ENCODE measurements around the gene ABHD3. TPM values are rescaled to one million over a fixed set of nuclear protein-coding genes. Genes with fewer than 3 reads are reported as not detected.
A peak's percentile ranks its signal among the peaks of the same experiment; 100 is the strongest.
"Not testable (repeated sequence)": the region's sequence is repeated elsewhere in the genome, so short reads cannot be mapped to it uniquely, and the experiment has no call there.

Gene ABHD3
- polyA plus RNA-seq, 4 donors, result 27.4 to 104 (median 40.8) TPM

- DNase-seq, result peak in 1 of 2 donors; percentile 37
Observed at GRCh38 chr18:21701621-21702020, 3.0 kb downstream of the ABHD3 start.

GRCh38 chr18:21700528-21701075 lies 4.0 kb downstream of the ABHD3 start:
- H3K36me3 ChIP-seq (ENCODE audit: control insufficient read depth in 3 of 3, insufficient read depth in 2 of 3, low read depth in 1 of 3, low read length in 3 of 3), result peaks cover 4 to 18% (median 6%) of the 10 kb centered on the region in 3 donors
- DNase-seq (no peak), FAIRE-seq (no peak)
- H3K9me3 ChIP-seq (ENCODE audit: control insufficient read depth in 2 of 2, insufficient read depth in 1 of 2, low read depth in 1 of 2, low read length in 1 of 2), result no peaks in the 10 kb centered on the region
- WGBS, 3 donors, result 88 to 90% (median 89%) methylated on average over 6 of the region's 6 CpGs
- H3K27me3 ChIP-seq (ENCODE audit: control insufficient read depth in 3 of 3, insufficient read depth in 3 of 3, low read length in 3 of 3), result no peaks in the 10 kb centered on the region
- H3K4me1 ChIP-seq (ENCODE audit: control insufficient read depth in 3 of 3, insufficient read depth in 2 of 3, low read depth in 1 of 3, low read length in 2 of 3), result peaks cover 3 to 7% (median 3%) of the 10 kb centered on the region in 3 donors
- H3K27ac ChIP-seq (ENCODE audit: low read depth in 1 of 3, low read length in 2 of 3), result no peak overlapping the region
- no peak overlapping the region for H3K4me3 ChIP-seq (ENCODE audit: low read depth in 1 of 3, low read length in 3 of 3)

More at GRCh38 chr18:21701621-21702020, 3.0 kb downstream of the ABHD3 start:
- no peak for FAIRE-seq
- Histone ChIP-seq H3K36me3 (ENCODE audit: control insufficient read depth in 3 of 3, insufficient read depth in 2 of 3, low read depth in 1 of 3, low read length in 3 of 3) (peaks cover 4 to 15% (median 6%) of the 10 kb centered on the region in 3 donors), H3K9me3 (ENCODE audit: control insufficient read depth in 2 of 2, insufficient read depth in 1 of 2, low read depth in 1 of 2, low read length in 1 of 2) (no peaks in the 10 kb centered on the region), H3K4me1 (ENCODE audit: control insufficient read depth in 3 of 3, insufficient read depth in 2 of 3, low read depth in 1 of 3, low read length in 2 of 3) (peaks cover 3 to 7% (median 3%) of the 10 kb centered on the region in 3 donors), H3K27me3 (ENCODE audit: control insufficient read depth in 3 of 3, insufficient read depth in 3 of 3, low read length in 3 of 3) (no peaks in the 10 kb centered on the region), H3K4me3 (ENCODE audit: low read depth in 1 of 3, low read length in 3 of 3) (no peak overlapping the region), H3K27ac (ENCODE audit: low read depth in 1 of 3, low read length in 2 of 3) (peak overlapping the region in 1 of 3 donors; percentile 54)
- 49 to 75% (median 68%) methylated on average over 2 of the region's 2 CpGs for WGBS, 3 donors

DNA sequence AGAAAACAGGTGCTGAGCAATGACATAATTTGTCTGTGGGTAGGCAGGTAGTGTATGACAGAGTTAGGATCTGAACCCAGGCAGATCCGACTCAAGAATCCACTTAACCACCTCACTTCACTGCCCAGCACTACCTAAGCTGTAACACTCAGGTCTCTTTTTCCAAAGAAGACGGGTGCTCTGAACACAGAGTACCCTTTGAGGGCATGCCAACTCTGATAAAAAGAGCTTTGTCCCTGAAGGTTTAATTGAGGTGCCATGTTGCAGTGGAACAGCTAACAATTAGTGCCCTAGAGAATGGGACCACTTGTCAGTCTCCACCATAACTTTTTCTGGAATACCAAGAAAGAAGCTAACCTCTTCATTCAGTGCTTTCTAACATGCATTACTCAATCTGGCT lies 11.3 kb downstream of the ABHD3 start:
- H3K27ac ChIP-seq (ENCODE audit: low read depth in 1 of 3, low read length in 2 of 3), result no peak overlapping the region
- no peaks in the 10 kb centered on the region for H3K4me1 ChIP-seq (ENCODE audit: control insufficient read depth in 3 of 3, insufficient read depth in 2 of 3, low read depth in 1 of 3, low read length in 2 of 3)
- no peak for FAIRE-seq
- no peaks in the 10 kb centered on the region for H3K27me3 ChIP-seq (ENCODE audit: control insufficient read depth in 3 of 3, insufficient read depth in 3 of 3, low read length in 3 of 3)
- H3K9me3 ChIP-seq (ENCODE audit: control insufficient read depth in 2 of 2, insufficient read depth in 1 of 2, low read depth in 1 of 2, low read length in 1 of 2), result peaks cover 0 to 5% of the 10 kb centered on the region in 2 donors
- no peak overlapping the region for H3K4me3 ChIP-seq (ENCODE audit: low read depth in 1 of 3, low read length in 3 of 3)
- 67 to 80% (median 79%) methylated on average over 2 of the region's 2 CpGs for WGBS, 3 donors
- DNase-seq, result no peak
- H3K36me3 ChIP-seq (ENCODE audit: control insufficient read depth in 3 of 3, insufficient read depth in 2 of 3, low read depth in 1 of 3, low read length in 3 of 3), result peaks cover 0 to 14% (median 4%) of the 10 kb centered on the region in 3 donors

DNA sequence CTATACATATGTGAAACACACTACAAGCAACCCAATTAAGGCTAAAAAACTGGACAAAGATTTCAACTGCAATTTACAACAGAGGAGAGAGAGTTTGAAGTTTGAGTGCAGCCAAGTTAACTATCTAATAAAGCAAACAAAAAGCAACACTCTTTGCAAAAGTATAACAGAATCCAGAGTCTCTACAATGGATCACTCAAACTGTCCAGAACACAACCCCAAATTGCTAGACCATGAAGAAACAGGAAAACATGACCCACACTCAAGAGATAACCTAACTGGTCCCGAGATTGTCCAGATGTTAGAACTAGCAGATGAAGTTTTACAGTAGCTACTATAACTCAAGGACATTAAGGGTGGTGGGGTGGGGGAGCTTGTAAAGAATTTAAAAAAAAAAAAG lies 14.8 kb downstream of the ABHD3 start:
- no peak overlapping the region for H3K27ac ChIP-seq (ENCODE audit: low read depth in 1 of 3, low read length in 2 of 3)
- H3K9me3 ChIP-seq (ENCODE audit: control insufficient read depth in 2 of 2, insufficient read depth in 1 of 2, low read depth in 1 of 2, low read length in 1 of 2), result peaks cover 0 to 5% of the 10 kb centered on the region in 2 donors
- WGBS, 3 donors, result 91 to 100% (median 96%) methylated on average over 1 of the region's 1 CpG
- peaks cover 0 to 12% (median 3%) of the 10 kb centered on the region in 3 donors for H3K4me1 ChIP-seq (ENCODE audit: control insufficient read depth in 3 of 3, insufficient read depth in 2 of 3, low read depth in 1 of 3, low read length in 2 of 3)
- H3K36me3 ChIP-seq (ENCODE audit: control insufficient read depth in 3 of 3, insufficient read depth in 2 of 3, low read depth in 1 of 3, low read length in 3 of 3), result peaks cover 0 to 8% (median 4%) of the 10 kb centered on the region in 3 donors
- no peak for DNase-seq
- H3K4me3 ChIP-seq (ENCODE audit: low read depth in 1 of 3, low read length in 3 of 3), result no peak overlapping the region
- no peaks in the 10 kb centered on the region for H3K27me3 ChIP-seq (ENCODE audit: control insufficient read depth in 3 of 3, insufficient read depth in 3 of 3, low read length in 3 of 3)
- FAIRE-seq, result no peak

DNA sequence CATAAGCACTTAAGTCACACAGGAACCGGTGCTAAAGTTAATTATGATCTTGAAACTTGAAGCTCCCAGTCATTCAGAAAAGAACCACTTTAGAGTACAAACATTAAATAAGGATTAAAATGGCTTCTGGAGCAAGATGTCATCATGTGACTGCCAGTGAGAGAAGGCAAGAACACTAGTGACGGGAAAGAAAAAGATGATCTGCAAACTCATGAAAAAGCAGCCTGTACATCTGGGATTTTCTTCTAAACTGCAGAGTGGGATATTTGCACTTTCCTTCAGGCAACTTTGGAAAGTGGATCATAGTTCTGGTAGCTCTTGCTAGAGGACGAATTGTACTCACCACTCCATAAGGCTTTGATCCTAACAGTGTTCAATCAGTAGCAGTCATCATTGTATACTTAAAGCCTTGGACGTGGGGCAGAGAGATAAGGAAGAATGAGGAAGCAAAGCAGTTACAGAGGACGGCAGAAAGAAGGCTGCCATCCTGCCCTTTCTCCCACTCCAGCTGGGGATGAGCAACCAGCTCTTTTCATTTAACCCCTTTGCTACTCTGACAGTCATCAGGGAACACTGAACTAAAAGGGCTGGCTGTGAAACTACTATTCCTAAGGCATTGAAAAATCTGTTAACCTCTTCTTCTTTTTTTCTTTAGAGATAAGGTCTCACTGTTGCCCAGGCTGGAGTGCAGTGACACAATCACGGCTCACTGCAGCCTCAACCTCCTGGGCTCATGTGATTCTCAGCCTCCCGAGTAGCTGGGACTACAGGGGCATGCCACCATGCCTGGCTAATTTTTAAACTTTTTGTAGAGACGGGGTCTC lies 18.1 kb downstream of the ABHD3 start:
- no peaks in the 10 kb centered on the region for H3K27me3 ChIP-seq (ENCODE audit: control insufficient read depth in 3 of 3, insufficient read depth in 3 of 3, low read length in 3 of 3)
- DNase-seq (peak; percentile 75 to 90), FAIRE-seq (no peak)
- no peak overlapping the region for H3K4me3 ChIP-seq (ENCODE audit: low read depth in 1 of 3, low read length in 3 of 3)
- H3K27ac ChIP-seq (ENCODE audit: low read depth in 1 of 3, low read length in 2 of 3), result peak overlapping the region; percentile 32 to 85 (median 75)
- H3K9me3 ChIP-seq (ENCODE audit: control insufficient read depth in 2 of 2, insufficient read depth in 1 of 2, low read depth in 1 of 2, low read length in 1 of 2), result peaks cover 0 to 5% of the 10 kb centered on the region in 2 donors
- 43 to 49% (median 47%) methylated on average over 8 of the region's 8 CpGs for WGBS, 3 donors
- H3K36me3 ChIP-seq (ENCODE audit: control insufficient read depth in 3 of 3, insufficient read depth in 2 of 3, low read depth in 1 of 3, low read length in 3 of 3), result peaks cover 0 to 8% (median 3%) of the 10 kb centered on the region in 3 donors
- H3K4me1 ChIP-seq (ENCODE audit: control insufficient read depth in 3 of 3, insufficient read depth in 2 of 3, low read depth in 1 of 3, low read length in 2 of 3), result peaks cover 2 to 23% (median 3%) of the 10 kb centered on the region in 3 donors

- WGBS, 3 donors, result 80 to 86% (median 82%) methylated on average over 12 of the region's 12 CpGs
- not testable (repeated sequence) for DNase-seq; FAIRE-seq; H3K9me3 ChIP-seq (ENCODE audit: control insufficient read depth in 2 of 2, insufficient read depth in 1 of 2, low read depth in 1 of 2, low read length in 1 of 2); H3K4me3 ChIP-seq (ENCODE audit: low read depth in 1 of 3, low read length in 3 of 3); H3K27me3 ChIP-seq (ENCODE audit: control insufficient read depth in 3 of 3, insufficient read depth in 3 of 3, low read length in 3 of 3); H3K36me3 ChIP-seq (ENCODE audit: control insufficient read depth in 3 of 3, insufficient read depth in 2 of 3, low read depth in 1 of 3, low read length in 3 of 3)
- H3K27ac ChIP-seq (ENCODE audit: low read depth in 1 of 3, low read length in 2 of 3), result peak overlapping the region in 2 of 3 donors; percentile 27 to 75
- H3K4me1 ChIP-seq (ENCODE audit: control insufficient read depth in 3 of 3, insufficient read depth in 2 of 3, low read depth in 1 of 3, low read length in 2 of 3), result peaks cover 3 to 26% (median 4%) of the 10 kb centered on the region in 3 donors
Observed at GRCh38 chr18:21685556-21685981, 19.0 kb downstream of the ABHD3 start.

GRCh38 chr18:21684731-21685130 lies 19.8 kb downstream of the ABHD3 start:
- DNase-seq, result no peak
- H3K4me3 ChIP-seq (ENCODE audit: low read depth in 1 of 3, low read length in 3 of 3), result no peak overlapping the region
- 68 to 94% (median 78%) methylated on average over 2 of the region's 2 CpGs for WGBS, 3 donors

DNA sequence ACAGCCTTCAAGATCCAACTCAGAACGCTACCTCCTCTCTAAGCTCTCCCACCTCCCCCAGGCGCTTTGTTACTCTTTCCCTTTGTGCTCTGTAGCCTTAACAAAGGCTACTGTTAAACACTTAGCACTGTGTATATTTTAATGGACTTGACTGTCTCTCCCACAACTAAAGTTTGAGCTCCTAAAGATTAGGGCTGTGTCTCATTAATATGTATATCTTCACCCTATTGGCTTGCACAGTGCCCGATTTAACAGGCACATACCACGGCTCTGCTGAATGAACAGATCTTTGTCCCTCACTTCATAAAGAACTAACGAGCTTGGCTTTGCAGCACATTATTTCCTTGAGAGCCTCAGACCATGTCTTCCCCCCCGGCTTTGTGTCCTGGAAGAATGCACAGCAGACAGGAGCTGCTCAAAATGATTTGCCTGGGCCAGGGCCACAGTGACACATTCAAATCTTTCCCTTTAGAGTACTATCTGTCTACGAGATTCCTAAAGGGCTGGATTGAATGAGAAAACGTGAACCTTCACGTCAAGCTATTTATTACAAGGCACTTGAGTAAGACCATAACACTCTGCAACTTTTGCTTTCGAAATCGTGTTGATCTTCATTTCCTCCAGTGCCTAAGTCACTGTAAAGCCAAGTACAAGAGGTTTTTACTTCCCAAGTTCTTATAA lies 22.1 kb downstream of the ABHD3 start:
- DNase-seq (peak; percentile 86 to 92), FAIRE-seq (no peak)
- Histone ChIP-seq H3K27me3 (ENCODE audit: control insufficient read depth in 3 of 3, insufficient read depth in 3 of 3, low read length in 3 of 3) (no peaks in the 10 kb centered on the region), H3K4me1 (ENCODE audit: control insufficient read depth in 3 of 3, insufficient read depth in 2 of 3, low read depth in 1 of 3, low read length in 2 of 3) (peaks cover 1 to 26% (median 3%) of the 10 kb centered on the region in 3 donors), H3K9me3 (ENCODE audit: control insufficient read depth in 2 of 2, insufficient read depth in 1 of 2, low read depth in 1 of 2, low read length in 1 of 2) (no peaks in the 10 kb centered on the region), H3K36me3 (ENCODE audit: control insufficient read depth in 3 of 3, insufficient read depth in 2 of 3, low read depth in 1 of 3, low read length in 3 of 3) (peaks cover 0 to 4% (median 0%) of the 10 kb centered on the region in 3 donors), H3K27ac (ENCODE audit: low read depth in 1 of 3, low read length in 2 of 3) (peak overlapping the region; percentile 88 to 90 (median 89)), H3K4me3 (ENCODE audit: low read depth in 1 of 3, low read length in 3 of 3) (peak overlapping the region in 2 of 3 donors; percentile 21 to 33)
- 8 to 13% (median 11%) methylated on average over 11 of the region's 11 CpGs for WGBS, 3 donors

More at GRCh38 chr18:21684731-21685130, 19.8 kb downstream of the ABHD3 start:
- H3K9me3 ChIP-seq (ENCODE audit: control insufficient read depth in 2 of 2, insufficient read depth in 1 of 2, low read depth in 1 of 2, low read length in 1 of 2), result no peaks in the 10 kb centered on the region
- FAIRE-seq, result no peak
- no peak overlapping the region for H3K27ac ChIP-seq (ENCODE audit: low read depth in 1 of 3, low read length in 2 of 3)
- no peaks in the 10 kb centered on the region for H3K27me3 ChIP-seq (ENCODE audit: control insufficient read depth in 3 of 3, insufficient read depth in 3 of 3, low read length in 3 of 3)
- peaks cover 3 to 26% (median 4%) of the 10 kb centered on the region in 3 donors for H3K4me1 ChIP-seq (ENCODE audit: control insufficient read depth in 3 of 3, insufficient read depth in 2 of 3, low read depth in 1 of 3, low read length in 2 of 3)
- H3K36me3 ChIP-seq (ENCODE audit: control insufficient read depth in 3 of 3, insufficient read depth in 2 of 3, low read depth in 1 of 3, low read length in 3 of 3), result peaks cover 0 to 5% (median 3%) of the 10 kb centered on the region in 3 donors

All from small intestine (tissue), 7 donors.